ENCODE data around the gene PRKN.

- TF ChIP-seq POLR2A (IDR thresholded peaks at IDR 0.05; ENCODE audit: low read length), result no peak
- no peak for TF ChIP-seq GATA1 (IDR thresholded peaks at IDR 0.05; ENCODE audit: low read depth, low read length)
Measured at GRCh38 chr6:161890133-161890831, 837.3 kb downstream of the PRKN start.
